NCI-H460 (cell line): Measurements from ENCODE around the gene SLC3A2. TPM values are rescaled to one million over a fixed set of nuclear protein-coding genes. Genes with fewer than 3 reads are reported as not detected.

ENCODE experiments used
- DNase-seq: peaks from one replicate; pipeline ENCODE4 v3.0.0-alpha.2; 2016; ENCODE audit warnings: low read depth; ENCODE audit errors: extremely low read depth
- total RNA-seq: library from RNA; depleted of rRNA; stranded (reverse); fragments of >200 nt; shearing (Covaris generic); gene quantifications from 2 replicates; pipeline ENCODE4 v1.2.3, GENCODE V29; 2014

Gene SLC3A2
- total RNA-seq, 1 experiment from 2014 or later, result 464 TPM

- DNase-seq, result no peak
These were observed 1.3 kb upstream of the SLC3A2 start for GRCh38 chr11:62879235-62879978.

GRCh38 chr11:62880231-62880802 lies 379 bp upstream of the SLC3A2 start:
- DNase-seq, result no peak

- DNase-seq, result peak; percentile 95
These were observed 1.1 kb downstream of the SLC3A2 start for GRCh38 chr11:62881579-62882430.

GRCh38 chr11:62882431-62882749 lies 1.7 kb downstream of the SLC3A2 start:
- no peak for DNase-seq

GRCh38 chr11:62882788-62883501 lies 2.2 kb downstream of the SLC3A2 start:
- DNase-seq, result no peak

- DNase-seq, result no peak
These were observed 3.0 kb downstream of the SLC3A2 start for GRCh38 chr11:62883673-62884072.

GRCh38 chr11:62885137-62885750 lies 4.5 kb downstream of the SLC3A2 start:
- no peak for DNase-seq

- DNase-seq, result no peak
These were observed 7.7 kb downstream of the SLC3A2 start for GRCh38 chr11:62888406-62888805.

GRCh38 chr11:62889126-62889483 lies 8.4 kb downstream of the SLC3A2 start:
- DNase-seq, result no peak

GRCh38 chr11:62889484-62890437 lies 9.1 kb downstream of the SLC3A2 start:
- DNase-seq, result peak; percentile 17

GRCh38 chr11:62892077-62892922 lies 11.6 kb downstream of the SLC3A2 start:
- DNase-seq, result no peak

- DNase-seq, result no peak
These were observed 14.8 kb downstream of the SLC3A2 start for GRCh38 chr11:62895501-62895900.

- no peak for DNase-seq
These were observed 15.4 kb downstream of the SLC3A2 start for GRCh38 chr11:62896049-62896448.

GRCh38 chr11:62897311-62897710 lies 16.6 kb downstream of the SLC3A2 start:
- no peak for DNase-seq

- no peak for DNase-seq
These were observed 17.3 kb downstream of the SLC3A2 start for GRCh38 chr11:62898027-62898426.

GRCh38 chr11:62902932-62903331 lies 22.2 kb downstream of the SLC3A2 start:
- no peak for DNase-seq

- no peak for DNase-seq
These were observed 24.6 kb downstream of the SLC3A2 start for GRCh38 chr11:62905296-62905695.

GRCh38 chr11:62905927-62906531 lies 25.3 kb downstream of the SLC3A2 start:
- DNase-seq, result peak; percentile 74
